HUDEP-2 (cell line): Measurements from ENCODE around the gene SLC4A2.
"Not testable (repeated sequence)": the region's sequence is repeated elsewhere in the genome, so short reads cannot be mapped to it uniquely, and the experiment has no call there.

Source experiments
- DNase-seq, 76 experiments: peaks; one replicate each; lab custom pipeline; 2025; ENCODE audit not compliant: unreplicated experiment in 76 of 76; lab: John Stamatoyannopoulos, UW

The SLC4A2 gene

DNA sequence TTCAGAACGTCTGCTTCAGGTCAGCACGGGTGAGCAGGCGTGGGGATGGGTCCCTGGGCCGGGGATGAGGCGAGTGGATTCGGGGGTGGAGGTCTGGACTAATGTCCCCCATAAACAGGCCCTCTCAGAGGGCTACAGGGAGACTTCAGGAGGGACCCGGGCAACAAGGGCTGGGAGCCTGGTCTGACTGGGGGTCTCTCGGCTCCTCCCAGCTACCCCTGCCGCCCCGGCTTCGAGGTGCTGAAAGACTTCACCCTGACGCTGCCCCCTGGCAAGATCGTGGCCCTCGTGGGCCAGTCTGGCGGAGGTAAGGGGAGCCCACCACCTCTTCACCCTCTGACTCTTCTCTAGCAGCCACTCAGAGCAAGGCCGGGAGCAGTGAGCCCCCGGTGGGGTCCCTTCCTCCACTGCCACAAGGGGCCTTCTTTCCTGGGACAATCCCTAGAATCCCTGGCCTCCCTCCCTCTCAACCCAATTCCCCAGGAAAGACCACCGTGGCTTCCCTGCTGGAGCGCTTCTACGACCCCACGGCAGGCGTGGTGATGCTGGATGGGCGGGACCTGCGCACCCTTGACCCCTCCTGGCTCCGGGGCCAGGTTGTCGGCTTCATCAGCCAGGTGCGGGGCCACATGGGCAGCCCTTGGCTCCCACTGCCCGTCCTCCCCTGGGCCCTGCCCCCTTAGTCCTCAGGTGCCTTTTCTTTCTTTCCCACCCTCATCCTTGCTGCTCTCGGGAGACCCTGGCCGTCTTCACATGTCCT is 18.6 kb upstream of the SLC4A2 start:
- DNase-seq: no peak

DNA sequence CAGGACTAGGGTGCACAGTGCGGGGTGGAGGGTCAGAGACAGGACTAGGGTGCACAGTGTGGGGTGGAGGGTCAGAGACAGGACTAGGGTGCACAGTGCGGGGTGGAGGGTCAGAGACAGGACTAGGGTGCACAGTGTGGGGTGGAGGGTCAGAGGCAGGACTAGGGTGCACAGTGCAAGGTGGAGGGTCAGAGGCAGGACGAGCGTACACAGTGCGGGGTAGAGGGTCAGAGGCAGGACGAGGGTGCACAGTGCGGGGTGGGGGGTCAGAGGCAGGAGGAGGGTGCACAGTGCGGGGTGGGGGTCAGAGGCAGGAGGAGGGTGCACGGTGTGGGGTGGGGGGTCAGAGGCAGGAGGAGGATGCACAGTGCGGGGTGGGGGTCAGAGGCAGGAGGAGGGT is 15.9 kb upstream of the SLC4A2 start:
- DNase-seq: not testable (repeated sequence)

DNA sequence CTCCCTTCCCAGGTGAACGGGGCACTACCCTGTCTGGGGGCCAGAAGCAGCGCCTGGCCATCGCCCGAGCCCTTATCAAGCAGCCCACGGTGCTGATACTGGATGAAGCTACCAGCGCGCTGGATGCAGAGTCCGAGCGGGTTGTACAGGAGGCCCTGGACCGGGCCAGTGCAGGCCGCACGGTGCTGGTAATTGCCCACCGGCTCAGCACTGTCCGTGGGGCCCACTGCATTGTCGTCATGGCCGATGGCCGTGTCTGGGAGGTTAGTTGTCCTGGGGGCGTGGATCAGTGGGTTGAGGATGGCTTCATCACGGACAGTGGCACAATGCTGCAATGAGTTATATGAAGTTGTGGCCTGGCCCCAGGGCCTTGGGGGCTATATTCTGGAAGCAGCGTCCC is 15.4 kb upstream of the SLC4A2 start:
- DNase-seq: no peak

DNA sequence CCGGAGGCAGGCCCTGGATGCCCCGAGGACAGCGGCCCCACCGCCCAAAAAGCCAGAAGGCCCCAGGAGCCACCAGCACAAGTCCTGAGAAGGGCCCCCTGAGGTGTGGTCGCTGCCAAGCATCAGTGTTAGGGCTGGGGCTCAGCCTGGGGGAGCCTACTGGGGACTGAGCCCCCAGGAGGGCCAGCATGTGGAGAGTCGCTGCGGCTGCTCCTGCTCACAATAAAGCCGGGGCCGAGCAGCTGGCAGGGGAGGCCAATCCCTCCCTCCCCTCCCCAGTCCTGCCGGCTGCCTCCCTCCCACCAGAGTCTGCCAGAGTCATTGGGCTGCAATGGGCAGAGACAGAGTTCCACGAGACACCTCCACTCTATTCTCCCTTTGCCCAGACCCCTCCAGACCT is 14.1 kb upstream of the SLC4A2 start:
- no peak for DNase-seq

DNA sequence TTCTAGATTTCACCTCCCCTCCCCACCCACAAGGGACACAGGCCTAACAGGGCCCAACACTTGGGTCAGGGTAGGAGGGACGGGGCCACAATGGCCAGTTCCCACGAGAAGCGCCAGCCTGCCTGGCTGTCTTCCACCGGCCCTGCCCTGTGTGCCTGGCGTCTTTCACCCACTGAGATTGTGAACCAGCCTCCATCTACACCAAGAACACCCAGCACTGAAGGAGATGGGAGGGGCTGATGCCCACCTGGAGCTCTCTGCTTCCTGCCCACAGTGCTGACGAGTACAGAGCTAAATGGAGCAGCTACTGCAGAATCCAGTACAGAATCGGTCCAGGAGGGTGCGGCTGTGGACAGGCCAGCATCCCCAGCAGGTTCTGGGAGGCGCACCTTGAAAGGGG is 13.4 kb upstream of the SLC4A2 start:
- no peak for DNase-seq

DNA sequence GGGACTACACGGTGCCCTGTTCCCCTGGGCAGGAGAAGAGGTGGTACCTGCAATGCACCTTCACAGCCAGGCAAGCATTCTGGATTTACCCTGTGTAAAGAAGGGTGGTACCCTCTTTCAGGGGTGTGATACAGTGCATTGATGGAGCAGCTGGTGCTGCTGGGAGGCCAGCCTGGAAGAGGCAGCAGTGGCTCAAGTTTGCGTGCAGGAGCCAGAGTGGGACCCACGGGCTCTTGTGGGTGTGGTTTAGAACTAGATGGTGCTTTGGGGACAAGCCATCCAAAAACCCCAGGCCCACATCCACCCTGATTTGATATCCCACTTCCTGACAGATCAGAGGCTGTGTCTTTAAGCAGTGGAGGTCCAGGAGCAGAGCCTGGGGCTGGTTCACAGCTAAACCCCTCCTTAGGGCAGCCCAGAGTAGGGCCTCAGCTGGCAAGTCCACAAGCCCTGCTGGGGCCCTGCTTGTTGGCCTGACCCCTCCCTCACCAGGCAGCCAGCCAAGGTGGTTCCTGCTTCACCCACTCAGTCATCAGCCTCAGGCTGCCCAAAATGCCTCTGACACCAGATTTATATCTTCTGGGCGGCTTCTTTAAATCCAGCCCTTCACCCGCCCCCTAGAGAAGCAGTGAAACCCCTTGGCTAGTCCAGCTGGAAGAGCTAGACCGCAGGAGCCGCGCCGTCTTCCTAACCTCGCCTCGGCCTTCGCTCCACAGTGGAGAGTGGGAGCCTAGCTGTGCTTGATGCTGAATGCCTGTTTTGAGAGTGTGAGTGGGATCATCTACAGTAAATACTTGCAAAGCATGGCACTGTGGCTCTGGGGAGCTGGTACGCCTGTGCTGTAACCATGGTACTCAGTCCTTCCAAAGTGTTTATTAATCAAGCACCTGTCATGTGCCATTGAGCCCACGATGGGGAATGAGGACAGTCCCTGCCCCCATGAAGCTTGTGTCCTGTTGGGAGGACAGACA is 12.5 kb upstream of the SLC4A2 start:
- DNase-seq: peak in 72 of 76 experiments; percentile 12 to 91 (median 68)

DNA sequence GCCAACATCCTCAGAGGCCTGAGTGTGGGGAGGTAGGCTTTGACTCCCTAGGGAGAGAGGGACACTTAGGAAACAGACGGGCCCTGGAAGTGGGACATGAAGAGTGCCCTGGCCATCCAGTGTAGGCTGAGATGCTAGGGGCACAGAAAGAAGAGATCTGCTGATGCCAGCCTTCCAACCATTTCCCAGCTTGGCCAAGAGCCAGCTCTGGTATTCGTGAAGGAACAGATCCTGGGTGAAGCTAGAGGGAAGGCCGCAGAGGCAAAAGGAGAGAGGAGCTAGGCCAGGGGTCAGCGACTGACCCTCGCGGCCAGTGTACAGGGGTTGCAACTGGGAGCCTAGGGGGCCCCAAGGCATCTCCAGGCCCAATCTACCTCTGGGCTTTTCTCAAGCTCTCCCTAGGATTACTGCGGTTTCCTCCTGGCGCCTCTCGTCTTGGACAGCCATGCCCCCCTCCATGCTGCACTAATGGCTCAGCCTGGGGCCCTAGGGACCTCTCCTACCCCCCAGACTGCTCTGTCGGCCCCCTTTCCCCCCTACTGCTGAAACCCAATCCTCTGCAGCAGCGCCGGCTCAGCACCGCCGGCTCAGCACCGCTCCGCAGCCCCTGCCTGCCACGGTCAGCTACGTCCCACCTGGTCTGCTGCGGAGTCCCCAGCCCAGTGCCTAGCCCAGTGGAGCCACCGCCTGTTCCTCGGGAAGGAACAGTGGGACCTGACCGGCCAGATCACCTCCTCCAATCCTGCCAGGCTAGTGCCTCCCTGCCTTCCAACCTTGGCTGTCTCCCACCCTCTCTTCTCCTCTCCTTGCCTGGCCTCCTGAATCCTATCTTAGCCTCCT is 11.2 kb upstream of the SLC4A2 start, which contains the start of gene ASIC3:
Gene ASIC3, plus strand, starts transcription at position 556 of the 840 bp plus-strand sequence. CDS start 355 bp downstream, outside the sequence.
- DNase-seq: no peak

DNA sequence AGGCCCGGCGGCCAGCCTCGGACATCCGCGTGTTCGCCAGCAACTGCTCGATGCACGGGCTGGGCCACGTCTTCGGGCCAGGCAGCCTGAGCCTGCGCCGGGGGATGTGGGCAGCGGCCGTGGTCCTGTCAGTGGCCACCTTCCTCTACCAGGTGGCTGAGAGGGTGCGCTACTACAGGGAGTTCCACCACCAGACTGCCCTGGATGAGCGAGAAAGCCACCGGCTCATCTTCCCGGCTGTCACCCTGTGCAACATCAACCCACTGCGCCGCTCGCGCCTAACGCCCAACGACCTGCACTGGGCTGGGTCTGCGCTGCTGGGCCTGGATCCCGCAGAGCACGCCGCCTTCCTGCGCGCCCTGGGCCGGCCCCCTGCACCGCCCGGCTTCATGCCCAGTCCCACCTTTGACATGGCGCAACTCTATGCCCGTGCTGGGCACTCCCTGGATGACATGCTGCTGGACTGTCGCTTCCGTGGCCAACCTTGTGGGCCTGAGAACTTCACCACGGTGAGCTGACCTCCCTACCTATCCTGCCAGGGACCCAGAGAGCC is 10.4 kb upstream of the SLC4A2 start:
- DNase-seq: no peak

DNA sequence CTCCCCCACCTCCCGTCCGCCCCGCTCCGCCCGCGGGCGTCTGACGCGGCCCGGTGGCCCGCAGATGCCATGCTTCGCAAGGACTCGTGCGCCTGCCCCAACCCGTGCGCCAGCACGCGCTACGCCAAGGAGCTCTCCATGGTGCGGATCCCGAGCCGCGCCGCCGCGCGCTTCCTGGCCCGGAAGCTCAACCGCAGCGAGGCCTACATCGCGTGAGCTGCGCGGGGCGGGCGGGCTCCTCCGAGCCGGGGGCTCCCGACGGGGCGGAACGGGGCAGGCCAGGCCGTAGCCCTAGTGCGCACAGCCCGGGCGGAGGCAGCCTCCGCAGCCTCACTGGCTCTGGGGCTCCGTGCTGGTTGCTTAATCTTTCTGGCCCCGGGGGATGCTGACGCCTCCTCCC is 8.3 kb upstream of the SLC4A2 start:
- peak in 34 of 76 experiments; percentile 5 to 52 (median 30) for DNase-seq

DNA sequence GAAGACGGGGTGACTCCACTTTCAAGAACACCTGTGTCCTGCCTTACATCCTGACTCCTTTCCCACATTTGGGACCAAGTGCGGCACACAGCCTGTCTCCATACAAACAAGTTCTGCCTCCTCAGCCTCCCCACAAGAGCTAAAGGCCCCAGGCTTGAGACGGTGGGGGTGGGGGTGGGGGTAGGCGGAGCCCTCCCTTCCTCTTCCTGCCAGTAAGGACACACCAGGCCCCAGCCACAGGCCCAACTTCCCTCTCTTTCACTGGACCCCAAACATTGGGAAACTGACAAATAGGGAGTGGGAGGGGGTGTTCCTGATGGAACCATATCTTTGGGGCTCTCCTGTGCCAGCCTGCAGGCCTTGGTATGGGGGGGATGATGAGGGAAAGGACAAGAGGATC is 6.3 kb upstream of the SLC4A2 start:
- no peak for DNase-seq

DNA sequence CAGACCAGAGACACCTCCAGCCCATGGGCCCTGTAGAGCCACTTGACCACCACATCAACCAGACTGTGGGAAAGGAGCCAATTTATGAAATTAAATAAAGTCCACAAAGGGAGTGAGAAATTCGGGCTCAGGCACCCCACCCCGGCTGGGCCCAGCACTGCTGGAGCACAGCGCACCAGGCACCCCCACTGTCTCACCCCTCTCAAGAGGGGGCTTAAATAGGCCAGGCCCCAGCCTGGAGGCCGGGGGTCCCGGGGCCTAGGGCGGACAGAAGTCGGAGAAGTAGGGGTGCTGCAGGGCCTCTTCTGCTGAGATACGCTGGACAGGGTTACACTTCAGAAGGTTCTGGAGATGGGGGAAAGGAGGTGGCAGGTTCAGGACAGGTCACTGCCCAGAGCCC is 5.6 kb upstream of the SLC4A2 start:
- DNase-seq: no peak

DNA sequence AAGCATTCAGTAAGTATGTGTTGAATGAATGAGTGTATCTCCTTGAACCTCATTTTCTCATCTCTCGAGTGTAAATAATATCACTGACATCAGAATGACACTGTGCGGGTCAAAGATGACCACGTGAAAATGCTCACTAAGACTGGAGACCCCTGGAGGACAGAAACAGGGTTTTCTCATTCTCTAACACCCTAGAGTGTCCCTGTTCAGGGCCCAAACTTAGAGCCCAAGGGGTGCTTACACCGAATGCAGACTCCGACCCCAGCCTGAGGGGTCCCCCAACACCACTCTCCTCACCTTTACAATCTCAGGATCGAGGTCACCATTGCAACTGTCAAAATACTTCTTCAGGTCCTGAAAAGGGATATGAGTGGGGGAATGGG is 3.1 kb upstream of the SLC4A2 start:
- no peak for DNase-seq

DNA sequence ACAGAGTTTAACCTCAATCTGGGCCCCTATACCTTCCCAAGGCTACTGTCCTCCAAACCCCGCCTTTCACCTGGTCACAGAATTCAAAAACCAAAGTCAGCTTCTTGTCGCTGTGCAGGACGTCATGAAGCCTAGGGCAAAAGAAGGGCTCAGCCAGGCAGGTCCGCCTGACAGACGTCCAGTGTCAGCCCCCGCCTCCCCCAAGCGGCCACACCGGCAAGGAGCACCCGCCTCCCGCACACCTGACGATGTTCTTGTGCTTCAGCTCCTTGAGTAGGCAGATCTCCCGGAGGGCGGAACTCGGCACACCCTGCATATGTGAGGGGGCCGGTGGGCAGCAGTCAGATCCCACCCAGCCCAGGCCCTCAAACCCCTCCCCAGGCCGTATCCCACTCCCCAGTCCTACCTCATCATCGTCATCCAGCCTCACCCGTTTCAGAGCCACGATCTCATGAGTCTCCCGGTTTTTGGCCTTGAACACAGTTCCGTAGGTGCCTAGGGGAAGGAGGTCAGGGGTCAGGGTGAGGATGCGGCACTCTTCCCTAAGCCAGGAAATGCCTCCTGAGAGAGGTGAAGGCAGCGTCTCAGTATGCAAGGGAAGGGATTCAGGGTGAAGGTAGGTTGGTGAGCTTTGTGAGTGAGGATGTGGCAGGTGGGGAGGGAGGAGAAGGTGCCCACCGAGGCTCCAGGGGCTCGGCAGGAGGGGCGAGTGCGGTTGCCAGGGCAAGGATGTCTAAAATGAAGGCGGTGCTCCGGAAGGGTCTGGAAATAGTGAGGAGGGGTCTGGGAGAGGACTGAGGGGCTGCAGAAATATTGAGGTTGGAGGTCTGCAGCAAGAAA is 2.5 kb upstream of the SLC4A2 start:
- DNase-seq: no peak

DNA sequence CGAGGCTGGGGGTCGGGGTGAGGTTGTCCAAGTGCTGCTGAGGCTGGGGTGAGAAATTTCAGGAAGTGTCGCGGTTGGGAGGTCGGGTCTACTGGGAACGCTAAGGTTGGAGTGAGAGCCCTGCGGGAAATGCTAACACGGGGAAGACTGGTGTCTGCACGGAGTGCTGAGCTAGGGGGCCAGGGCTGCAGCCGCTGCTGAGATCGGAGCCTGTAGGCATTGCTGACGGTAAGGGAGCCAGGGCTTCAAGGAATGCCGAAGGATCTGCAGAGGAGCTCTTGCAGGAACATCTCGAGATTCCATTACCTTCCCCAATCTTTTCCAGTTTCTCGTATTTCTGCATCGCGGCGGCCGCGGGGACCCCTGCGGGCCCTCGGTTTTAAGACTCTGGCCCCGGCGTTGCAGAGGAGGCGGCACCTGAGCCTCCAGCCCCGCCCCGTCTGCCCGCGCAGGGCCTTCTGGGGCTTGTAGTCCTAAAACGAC is 1.8 kb upstream of the SLC4A2 start, which contains the start of gene CDK5:
Gene CDK5, minus strand, starts transcription at position 392 of the 483 bp plus-strand sequence. Its CDS starts 49 bp downstream, at position 343.
- peak in 1 of 76 experiments; percentile 91 for DNase-seq

DNA sequence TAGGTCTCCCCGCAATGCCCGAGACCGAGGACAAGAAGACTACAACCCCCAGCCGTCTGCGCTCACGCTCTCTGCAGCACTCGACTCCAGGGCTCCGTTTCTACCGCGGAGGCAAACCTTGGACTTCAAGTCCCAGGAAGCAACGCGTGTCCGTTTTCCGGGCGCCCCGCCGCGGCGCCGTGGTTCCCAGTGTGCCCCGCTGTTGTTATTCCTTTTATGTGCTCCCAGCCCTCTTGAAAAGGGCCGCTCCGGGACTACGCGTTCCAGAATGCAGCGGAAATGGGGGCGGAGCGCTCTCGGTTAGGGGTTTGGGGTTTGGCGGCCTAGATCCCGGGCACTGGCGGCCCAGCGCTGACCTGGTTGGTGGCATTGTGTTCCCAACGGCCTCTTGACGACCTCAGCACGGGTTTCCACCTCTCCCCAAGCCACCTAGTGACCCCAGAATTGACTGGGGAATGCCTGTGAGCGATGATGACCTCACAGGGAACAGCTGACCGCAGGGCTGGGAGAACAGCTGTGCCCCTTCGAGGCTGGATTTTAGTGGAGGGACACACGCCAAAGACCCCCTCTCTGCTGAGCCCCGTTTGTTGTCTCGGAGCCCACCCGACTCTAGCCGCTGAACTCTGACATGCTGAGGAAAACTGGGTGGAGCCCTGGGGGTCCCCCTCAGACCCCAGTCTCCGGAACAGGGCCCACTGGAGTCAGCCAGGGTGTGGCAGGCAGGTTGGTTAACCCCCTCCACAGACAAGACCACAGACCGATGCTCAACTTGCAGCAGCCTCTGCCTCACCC is 1.2 kb upstream of the SLC4A2 start:
- peak in 75 of 76 experiments; percentile 72 to 99 (median 96) for DNase-seq

DNA sequence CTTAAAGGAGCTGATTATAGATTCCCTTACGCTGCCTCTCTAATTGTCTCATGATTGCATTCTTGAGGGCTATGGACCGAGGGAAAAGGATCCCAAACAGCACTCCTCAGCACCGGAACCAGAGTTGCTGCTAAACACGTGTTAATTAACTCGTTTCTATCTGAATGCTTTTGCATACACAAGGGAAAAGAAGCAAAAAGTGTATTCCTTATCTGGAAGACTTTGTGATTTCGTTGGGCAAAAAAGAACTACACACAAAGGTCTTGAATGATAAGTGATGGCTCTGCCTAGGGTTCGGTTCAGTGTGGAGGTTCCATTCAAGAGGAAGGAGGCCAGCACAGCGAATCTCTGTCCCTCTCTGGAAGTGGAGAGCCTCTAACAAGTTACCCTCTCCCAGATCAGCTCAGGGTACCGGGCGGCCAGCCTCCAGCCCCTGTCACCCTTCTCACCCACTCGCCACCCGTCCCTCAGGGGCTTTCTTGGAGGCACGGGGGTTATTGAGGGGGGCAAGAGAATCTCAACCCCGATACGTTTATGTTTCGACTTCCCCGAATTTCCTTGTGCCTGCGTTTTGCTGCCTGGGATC is 515 bp upstream of the SLC4A2 start:
- peak in 6 of 76 experiments; percentile 17 to 51 (median 28) for DNase-seq

DNA sequence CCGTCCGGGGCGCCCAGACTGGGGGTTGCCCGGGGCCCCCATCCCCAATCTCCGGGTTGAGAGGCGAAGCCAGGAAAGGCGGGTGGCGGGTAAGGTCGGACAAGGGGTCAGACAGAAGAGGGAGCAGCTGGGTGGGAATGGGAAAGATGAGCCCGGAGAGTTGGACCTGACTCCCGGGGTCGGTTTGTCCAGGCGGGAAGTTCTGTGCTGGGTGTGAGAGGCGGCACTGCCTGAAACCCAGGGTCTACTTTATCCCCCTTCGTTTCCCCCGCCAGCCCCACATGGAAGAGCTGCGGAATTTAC is 675 bp downstream of the SLC4A2 start:
- DNase-seq: peak in 1 of 76 experiments; percentile 32
